ENCODE measurements around the gene H1-8.

DNA sequence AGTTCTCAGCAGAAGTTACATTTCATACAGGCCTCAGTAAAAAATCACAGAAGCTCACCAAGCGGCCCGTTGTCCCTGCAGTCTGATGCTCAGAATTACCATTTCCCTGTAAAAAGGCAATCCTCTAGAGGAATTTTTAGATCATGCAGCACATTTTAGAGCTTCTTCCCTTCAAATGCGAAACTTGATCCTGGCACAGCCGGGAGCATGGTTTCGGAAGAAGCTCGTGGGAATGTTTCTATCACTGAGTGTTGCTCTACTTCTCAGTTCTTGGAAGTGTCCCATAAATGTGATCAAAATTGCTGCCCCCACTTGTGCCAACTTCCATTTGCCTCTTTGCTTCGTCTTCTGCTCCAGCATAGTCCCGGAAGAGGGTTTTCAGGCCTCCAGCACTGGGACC lies 3.8 kb upstream of the H1-8 start:
- TF ChIP-seq CTCF (IDR thresholded peaks at IDR 0.05 in 2 of 3, conservative IDR thresholded peaks at IDR 0.05 in 1 of 3; ENCODE audit: borderline replicate concordance in 1 of 3, insufficient read depth in 1 of 3, low read depth in 2 of 3, low read length in 2 of 3) (no peak), SIN3A (IDR thresholded peaks at IDR 0.05; ENCODE audit: low read depth) (no peak), ZNF274 (IDR thresholded peaks at IDR 0.05; ENCODE audit: low read depth, low read length) (no peak)
